HEK293 (cell line): ENCODE results near the gene MFSD1.

Source experiments
- CTCF ChIA-PET: fragments of 350-600 bp; formaldehyde crosslinking; extraction: SDS; loops from one replicate; lab custom pipeline; 2021; ENCODE audit warnings: antibody characterized with exemption; lab: Yijun Ruan, JAX
- POLR2A ChIA-PET: fragments of 300-600 bp; formaldehyde crosslinking; extraction: SDS; loops from one replicate; lab custom pipeline; 2020; ENCODE audit warnings: antibody characterized with exemption, inconsistent platforms; lab: Yijun Ruan, JAX
- H3K27ac ChIP-seq: fragments of 200-500 bp; sonication (Bioruptor generic); 2 replicates; pipeline ENCODE4 v1.5.1; 2014; ENCODE audit warnings: low read depth, low read length, control low read depth, inconsistent platforms; ENCODE audit errors: extremely low read depth
- H3K36me3 ChIP-seq, 2 experiments: fragments of 200-500 bp in 1 of 2; sonication (Bioruptor generic) in 1 of 2; 1 replicate in 1 of 2; 2 replicates in 1 of 2; pipeline ENCODE4 v1.5.1; 2014 to 2017; ENCODE audit warnings: inconsistent platforms in 2 of 2, low read length in 2 of 2; ENCODE audit not compliant: control insufficient read depth in 2 of 2, insufficient read depth in 1 of 2
- H3K4me1 ChIP-seq: fragments of 200-500 bp; sonication (Bioruptor generic); 2 replicates; pipeline ENCODE4 v1.5.1; 2014; ENCODE audit warnings: mild to moderate bottlenecking, low read length, inconsistent platforms; ENCODE audit not compliant: control insufficient read depth, insufficient read depth
- H3K4me3 ChIP-seq: 2 replicates; pipeline ENCODE4 v1.5.1; 2011; ENCODE audit warnings: low read depth, mild to moderate bottlenecking, control low read depth, low read length, moderate library complexity
- H3K9me3 ChIP-seq: fragments of 200-500 bp; sonication (Bioruptor generic); 2 replicates; pipeline ENCODE4 v1.5.1; 2014; ENCODE audit warnings: low read depth, low read length, inconsistent platforms; ENCODE audit not compliant: control insufficient read depth, insufficient read depth
- ELK4 ChIP-seq: IDR thresholded peaks from 2 replicates; pipeline ENCODE4 v1.6.1; 2011; ENCODE audit warnings: mild to moderate bottlenecking, low read depth, low read length, borderline replicate concordance
- HOXC10 ChIP-seq: sonication (generic); formaldehyde crosslinking; IDR thresholded peaks from 2 replicates; pipeline ENCODE4 v1.8.1; 2023; ENCODE audit warnings: mild to moderate bottlenecking, missing genetic modification reagents
- KLF1 ChIP-seq: fragments of 450-650 bp; formaldehyde crosslinking; IDR thresholded peaks from 2 replicates; pipeline ENCODE4 v1.5.1; 2016; ENCODE audit warnings: missing biosample characterization, missing genetic modification characterization
- KLF9 ChIP-seq: fragments of 450-650 bp; formaldehyde crosslinking; IDR thresholded peaks from 2 replicates; pipeline ENCODE4 v1.5.1; 2016; ENCODE audit warnings: missing biosample characterization, missing genetic modification characterization, low read depth
- PRDM1 ChIP-seq: fragments of 450-650 bp; formaldehyde crosslinking; IDR thresholded peaks from 2 replicates; pipeline ENCODE4; 2016; ENCODE audit warnings: missing biosample characterization, missing genetic modification characterization
- SALL2 ChIP-seq: fragments of 450-650 bp; formaldehyde crosslinking; IDR thresholded peaks from 2 replicates; pipeline ENCODE4 v1.5.0; 2017; ENCODE audit warnings: missing biosample characterization, mild to moderate bottlenecking, missing genetic modification characterization, borderline replicate concordance
- SCRT1 ChIP-seq: fragments of 450-650 bp; formaldehyde crosslinking; IDR thresholded peaks from 2 replicates; pipeline ENCODE4 v1.5.1; 2016; ENCODE audit warnings: missing biosample characterization, missing genetic modification characterization, borderline replicate concordance
- SETDB1 ChIP-seq: IDR thresholded peaks from one replicate; pipeline ENCODE4 v1.6.1; 2017; ENCODE audit warnings: mild to moderate bottlenecking, low read length, moderate library complexity, mixed read lengths; ENCODE audit not compliant: insufficient read length
- ZBTB1 ChIP-seq: fragments of 450-650 bp; formaldehyde crosslinking; IDR thresholded peaks from 2 replicates; pipeline ENCODE4 v1.5.1; 2016; ENCODE audit warnings: missing biosample characterization, missing genetic modification characterization
- ZBTB26 ChIP-seq: fragments of 450-650 bp; formaldehyde crosslinking; optimal IDR thresholded peaks from 2 replicates; pipeline ENCODE3; 2016; ENCODE audit warnings: missing biosample characterization, mild to moderate bottlenecking, missing genetic modification characterization
- ZBTB7A ChIP-seq: fragments of 450-650 bp; formaldehyde crosslinking; IDR thresholded peaks from 2 replicates; pipeline ENCODE4 v1.5.1; 2016; ENCODE audit warnings: low read depth, missing biosample characterization, missing genetic modification characterization
- ZEB2 ChIP-seq: fragments of 450-650 bp; formaldehyde crosslinking; IDR thresholded peaks from 2 replicates; pipeline ENCODE4 v1.5.1; 2016; ENCODE audit warnings: missing biosample characterization, missing genetic modification characterization
- ZNF16 ChIP-seq: fragments of 450-650 bp; formaldehyde crosslinking; IDR thresholded peaks from 2 replicates; pipeline ENCODE4 v1.5.1; 2016; ENCODE audit warnings: low read depth, missing biosample characterization, missing genetic modification characterization
- ZNF19 ChIP-seq: fragments of 450-650 bp; formaldehyde crosslinking; IDR thresholded peaks from 2 replicates; pipeline ENCODE4; 2016; ENCODE audit warnings: missing biosample characterization, missing genetic modification characterization, low read depth
- ZNF23 ChIP-seq: fragments of 450-650 bp; formaldehyde crosslinking; IDR thresholded peaks from 2 replicates; pipeline ENCODE4 v1.5.1; 2016; ENCODE audit warnings: missing biosample characterization, missing genetic modification characterization, borderline replicate concordance
- ZNF292 ChIP-seq: fragments of 450-650 bp; formaldehyde crosslinking; IDR thresholded peaks from 2 replicates; pipeline ENCODE4 v1.5.1; 2016; ENCODE audit warnings: low read depth, missing biosample characterization, missing genetic modification characterization, borderline replicate concordance
- ZNF394 ChIP-seq: fragments of 450-650 bp; formaldehyde crosslinking; IDR thresholded peaks from 2 replicates; pipeline ENCODE4 v1.5.1; 2016; ENCODE audit warnings: missing biosample characterization, missing genetic modification characterization, mild to moderate bottlenecking, moderate library complexity, borderline replicate concordance
- ZNF473 ChIP-seq: fragments of 450-650 bp; formaldehyde crosslinking; IDR thresholded peaks from 2 replicates; pipeline ENCODE4 v1.5.1; 2017; ENCODE audit warnings: missing biosample characterization, missing genetic modification characterization
- ZNF48 ChIP-seq: fragments of 450-650 bp; formaldehyde crosslinking; IDR thresholded peaks from 2 replicates; pipeline ENCODE4 v1.5.1; 2016; ENCODE audit warnings: missing biosample characterization, missing genetic modification characterization
- ZNF521 ChIP-seq: fragments of 450-650 bp; formaldehyde crosslinking; IDR thresholded peaks from 2 replicates; pipeline ENCODE4 v1.5.1; 2017; ENCODE audit warnings: missing biosample characterization, mild to moderate bottlenecking, missing genetic modification characterization
- ZNF621 ChIP-seq: fragments of 450-650 bp; formaldehyde crosslinking; IDR thresholded peaks from 2 replicates; pipeline ENCODE4 v1.5.1; 2017; ENCODE audit warnings: missing biosample characterization, missing genetic modification characterization
- ZNF837 ChIP-seq: fragments of 450-650 bp; formaldehyde crosslinking; IDR thresholded peaks from 2 replicates; pipeline ENCODE4 v1.5.1; 2016; ENCODE audit warnings: missing biosample characterization, missing genetic modification characterization

MFSD1 gene

GRCh38 chr3:158773845-158774830 is 27.7 kb upstream of the MFSD1 start:
- H3K9me3 ChIP-seq, result no peaks in the 10 kb centered on the region
- no peak overlapping the region for H3K4me3 ChIP-seq
- H3K36me3 ChIP-seq, result no peaks in the 10 kb centered on the region
- ChIA-PET CTCF (interaction anchor here (0.7 to 1.1 kb wide), 4 partner anchors 10 to 968 kb away, joined by 3 read pairs; no protein-coding TSS in a partner anchor), POLR2A (no interaction called here)
- H3K4me1 ChIP-seq, result no peaks in the 10 kb centered on the region
- no peak overlapping the region for H3K27ac ChIP-seq
- TF ChIP-seq ZNF394 (tag by site-specific recombination), result no peak
- TF ChIP-seq ZEB2 (tag by site-specific recombination), result no peak
- no peak for TF ChIP-seq ZNF19 (tag by site-specific recombination)
- TF ChIP-seq KLF9 (tag by site-specific recombination), result no peak
- no peak for TF ChIP-seq ZNF16 (tag by site-specific recombination)
- TF ChIP-seq ZNF48, result no peak

GRCh38 chr3:158774965-158775364 is 26.9 kb upstream of the MFSD1 start:
- Histone ChIP-seq H3K9me3 (no peaks in the 10 kb centered on the region), H3K36me3 (no peaks in the 10 kb centered on the region), H3K4me1 (no peaks in the 10 kb centered on the region), H3K27ac (no peak overlapping the region), H3K4me3 (no peak overlapping the region)
- POLR2A ChIA-PET, result no interaction called here
- TF ChIP-seq ZNF292, result no peak
- TF ChIP-seq ZBTB7A (tag by site-specific recombination), result no peak
- no peak for TF ChIP-seq ZNF837 (tag by site-specific recombination)
- TF ChIP-seq ZBTB1, result no peak
- TF ChIP-seq SCRT1 (tag by site-specific recombination), result no peak
- TF ChIP-seq PRDM1 (tag by site-specific recombination), result no peak
- no peak for TF ChIP-seq SETDB1
- no peak for TF ChIP-seq KLF9 (tag by site-specific recombination)
- TF ChIP-seq ZBTB26, result no peak
- no peak for TF ChIP-seq HOXC10
- no peak for TF ChIP-seq ZNF621 (tag by site-specific recombination)
- TF ChIP-seq ELK4, result no peak
- TF ChIP-seq SALL2 (tag by site-specific recombination), result no peak
- no peak for TF ChIP-seq ZNF23 (tag by site-specific recombination)
- no peak for TF ChIP-seq ZNF473 (tag by site-specific recombination)
- no peak for TF ChIP-seq ZNF521 (tag by site-specific recombination)
- TF ChIP-seq KLF1 (tag by site-specific recombination), result no peak
- CTCF ChIA-PET, result interaction anchor here (0.9 to 1.1 kb wide), 2 partner anchors 9 to 15 kb away, joined by 3 read pairs; no protein-coding TSS in a partner anchor
